Measurements from ENCODE around the gene AEN.

DNA sequence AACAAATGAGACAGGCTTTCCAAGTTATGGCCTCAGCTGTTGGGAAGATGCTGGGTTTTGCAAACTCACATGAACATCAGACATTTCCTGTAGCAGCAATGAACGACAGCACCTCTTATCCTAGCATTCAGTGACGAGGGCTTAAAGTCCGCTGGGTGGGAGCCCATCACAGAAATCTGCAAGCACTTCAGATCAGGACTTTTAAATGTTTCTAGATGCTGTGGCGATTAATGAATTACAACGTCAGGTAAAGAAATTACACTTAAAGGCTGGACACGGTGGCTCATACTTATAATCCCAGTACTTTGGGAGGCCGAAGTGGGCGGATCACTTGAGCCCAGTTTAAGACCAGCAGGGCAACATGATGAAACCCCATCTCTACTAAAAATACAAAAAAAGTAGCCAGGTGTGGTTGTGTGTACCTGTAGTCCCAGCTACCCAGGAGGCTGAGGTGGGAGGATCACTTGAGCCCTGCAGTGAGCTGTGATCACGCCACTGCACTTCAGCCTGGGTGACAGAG, 3.9 kb downstream of the AEN start:
- TF ChIP-seq, protein P1, sequence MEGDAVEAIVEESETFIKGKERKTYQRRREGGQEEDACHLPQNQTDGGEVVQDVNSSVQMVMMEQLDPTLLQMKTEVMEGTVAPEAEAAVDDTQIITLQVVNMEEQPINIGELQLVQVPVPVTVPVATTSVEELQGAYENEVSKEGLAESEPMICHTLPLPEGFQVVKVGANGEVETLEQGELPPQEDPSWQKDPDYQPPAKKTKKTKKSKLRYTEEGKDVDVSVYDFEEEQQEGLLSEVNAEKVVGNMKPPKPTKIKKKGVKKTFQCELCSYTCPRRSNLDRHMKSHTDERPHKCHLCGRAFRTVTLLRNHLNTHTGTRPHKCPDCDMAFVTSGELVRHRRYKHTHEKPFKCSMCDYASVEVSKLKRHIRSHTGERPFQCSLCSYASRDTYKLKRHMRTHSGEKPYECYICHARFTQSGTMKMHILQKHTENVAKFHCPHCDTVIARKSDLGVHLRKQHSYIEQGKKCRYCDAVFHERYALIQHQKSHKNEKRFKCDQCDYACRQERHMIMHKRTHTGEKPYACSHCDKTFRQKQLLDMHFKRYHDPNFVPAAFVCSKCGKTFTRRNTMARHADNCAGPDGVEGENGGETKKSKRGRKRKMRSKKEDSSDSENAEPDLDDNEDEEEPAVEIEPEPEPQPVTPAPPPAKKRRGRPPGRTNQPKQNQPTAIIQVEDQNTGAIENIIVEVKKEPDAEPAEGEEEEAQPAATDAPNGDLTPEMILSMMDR (IDR thresholded peaks at IDR 0.05): no peak
- TF ChIP-seq POLR2AphosphoS5 (IDR thresholded peaks at IDR 0.05) (no peak), POLR2A (IDR thresholded peaks at IDR 0.05) (no peak), EP300 (IDR thresholded peaks at IDR 0.05) (no peak)
